ENCODE measurements around the gene HS1BP3. TPM values are rescaled to one million over a fixed set of nuclear protein-coding genes. Genes with fewer than 3 reads are reported as not detected.

HS1BP3 gene
- total RNA-seq, 1 experiment from 2014 or later: 69.1 TPM

- DNase-seq (ENCODE audit: low read depth, low spot score): no peak
- in situ Hi-C loops (cut with HindIII; ENCODE audit: low pct_unique_long_range_greater_than_20kb, low sequenced_read_pairs): no loop called here
Observed at GRCh38 chr2:20618886-20619521, 31.9 kb downstream of the HS1BP3 start.

GRCh38 chr2:20618468-20618885, 32.4 kb downstream of the HS1BP3 start:
- in situ Hi-C loops (cut with HindIII; ENCODE audit: low pct_unique_long_range_greater_than_20kb, low sequenced_read_pairs): no loop called here

GRCh38 chr2:20617892-20618467, 32.9 kb downstream of the HS1BP3 start:
- DNase-seq (ENCODE audit: low read depth, low spot score): peak; percentile 80
- in situ Hi-C loops (cut with HindIII; ENCODE audit: low pct_unique_long_range_greater_than_20kb, low sequenced_read_pairs): no loop called here

More at GRCh38 chr2:20618468-20618885, 32.4 kb downstream of the HS1BP3 start:
- no peak for DNase-seq (ENCODE audit: low read depth, low spot score)

- DNase-seq (ENCODE audit: low read depth, low spot score): no peak
- in situ Hi-C loops (cut with HindIII; ENCODE audit: low pct_unique_long_range_greater_than_20kb, low sequenced_read_pairs): no loop called here
Observed at GRCh38 chr2:20617081-20617575, 33.8 kb downstream of the HS1BP3 start.

- DNase-seq (ENCODE audit: low read depth, low spot score): no peak
- in situ Hi-C loops (cut with HindIII; ENCODE audit: low pct_unique_long_range_greater_than_20kb, low sequenced_read_pairs): no loop called here
Observed at GRCh38 chr2:20616341-20616871, 34.5 kb downstream of the HS1BP3 start.

- in situ Hi-C loops (cut with HindIII; ENCODE audit: low pct_unique_long_range_greater_than_20kb, low sequenced_read_pairs): no loop called here
- no peak for DNase-seq (ENCODE audit: low read depth, low spot score)
Observed at GRCh38 chr2:20615466-20616241, 35.2 kb downstream of the HS1BP3 start.

GRCh38 chr2:20615068-20615465, 35.8 kb downstream of the HS1BP3 start:
- no peak for DNase-seq (ENCODE audit: low read depth, low spot score)
- in situ Hi-C loops (cut with HindIII; ENCODE audit: low pct_unique_long_range_greater_than_20kb, low sequenced_read_pairs): no loop called here

GRCh38 chr2:20614201-20615067, 36.5 kb downstream of the HS1BP3 start:
- no peak for DNase-seq (ENCODE audit: low read depth, low spot score)
- in situ Hi-C loops (cut with HindIII; ENCODE audit: low pct_unique_long_range_greater_than_20kb, low sequenced_read_pairs): no loop called here

- no peak for DNase-seq (ENCODE audit: low read depth, low spot score)
- in situ Hi-C loops (cut with HindIII; ENCODE audit: low pct_unique_long_range_greater_than_20kb, low sequenced_read_pairs): no loop called here
Observed at GRCh38 chr2:20612925-20613916, 37.7 kb downstream of the HS1BP3 start.

GRCh38 chr2:20611844-20612356, 39.0 kb downstream of the HS1BP3 start:
- DNase-seq (ENCODE audit: low read depth, low spot score): no peak
- in situ Hi-C loops (cut with HindIII; ENCODE audit: low pct_unique_long_range_greater_than_20kb, low sequenced_read_pairs): no loop called here

- in situ Hi-C loops (cut with HindIII; ENCODE audit: low pct_unique_long_range_greater_than_20kb, low sequenced_read_pairs): no loop called here
- DNase-seq (ENCODE audit: low read depth, low spot score): no peak
Observed at GRCh38 chr2:20611077-20611843, 39.6 kb downstream of the HS1BP3 start.

GRCh38 chr2:20609995-20610357, 40.9 kb downstream of the HS1BP3 start:
- DNase-seq (ENCODE audit: low read depth, low spot score): no peak
- in situ Hi-C loops (cut with HindIII; ENCODE audit: low pct_unique_long_range_greater_than_20kb, low sequenced_read_pairs): no loop called here

GRCh38 chr2:20609349-20609994, 41.4 kb downstream of the HS1BP3 start:
- in situ Hi-C loops (cut with HindIII; ENCODE audit: low pct_unique_long_range_greater_than_20kb, low sequenced_read_pairs): no loop called here
- DNase-seq (ENCODE audit: low read depth, low spot score): no peak

- in situ Hi-C loops (cut with HindIII; ENCODE audit: low pct_unique_long_range_greater_than_20kb, low sequenced_read_pairs): no loop called here
- DNase-seq (ENCODE audit: low read depth, low spot score): no peak
Observed at GRCh38 chr2:20608666-20609348, 42.1 kb downstream of the HS1BP3 start.

GRCh38 chr2:20607446-20607845, 43.5 kb downstream of the HS1BP3 start:
- DNase-seq (ENCODE audit: low read depth, low spot score): no peak
- in situ Hi-C loops (cut with HindIII; ENCODE audit: low pct_unique_long_range_greater_than_20kb, low sequenced_read_pairs): no loop called here

Measured in SK-MEL-5 (cell line).